ENCODE results near the gene TSHB.
"Not testable (repeated sequence)": the region's sequence is repeated elsewhere in the genome, so short reads cannot be mapped to it uniquely, and the experiment has no call there.

TSHB gene

DNA sequence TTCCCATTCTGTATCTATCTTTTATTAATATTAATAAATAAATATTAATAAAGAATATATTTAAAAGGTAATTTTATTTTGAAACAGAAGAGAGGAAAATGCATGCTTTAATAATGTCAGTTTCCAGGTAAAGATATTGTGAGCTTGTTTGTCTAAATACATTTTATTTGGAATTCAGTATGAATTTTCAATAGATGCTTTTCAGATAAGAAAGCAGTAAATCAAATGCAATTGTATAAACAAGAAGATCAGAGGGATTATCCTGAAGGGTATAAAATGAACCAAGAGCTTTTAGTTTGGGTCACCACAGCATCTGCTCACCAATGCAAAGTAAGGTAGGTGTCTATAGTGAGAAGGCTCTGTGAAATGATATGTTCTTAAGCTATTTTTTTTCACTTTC lies at the start of gene TSHB:
Gene TSHB (plus strand): TSS at position 301 of the 400 bp plus-strand sequence. CDS start 3,537 bp downstream, outside the sequence.
- no peak for DNase-seq

DNA sequence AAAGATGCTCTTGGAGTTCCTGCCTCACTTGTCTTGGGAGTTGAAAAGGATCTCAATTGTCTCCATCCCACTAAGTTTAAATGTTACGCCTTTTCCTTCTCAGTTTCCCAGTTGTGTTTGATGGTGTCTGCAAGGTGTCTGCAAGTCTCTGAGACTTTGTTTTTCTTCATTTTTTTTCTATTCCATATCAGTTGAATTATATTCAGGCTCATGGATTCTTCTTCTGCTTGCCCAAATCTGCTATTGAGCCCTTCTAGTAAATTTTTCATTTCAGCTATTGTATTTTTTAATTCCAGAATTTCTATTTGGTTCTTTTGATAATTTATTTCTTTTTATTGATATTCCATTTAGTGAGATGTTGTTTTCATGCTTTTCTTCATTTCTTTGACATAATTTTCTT lies 47.4 kb upstream of the TSHB start:
- no peak for DNase-seq

DNA sequence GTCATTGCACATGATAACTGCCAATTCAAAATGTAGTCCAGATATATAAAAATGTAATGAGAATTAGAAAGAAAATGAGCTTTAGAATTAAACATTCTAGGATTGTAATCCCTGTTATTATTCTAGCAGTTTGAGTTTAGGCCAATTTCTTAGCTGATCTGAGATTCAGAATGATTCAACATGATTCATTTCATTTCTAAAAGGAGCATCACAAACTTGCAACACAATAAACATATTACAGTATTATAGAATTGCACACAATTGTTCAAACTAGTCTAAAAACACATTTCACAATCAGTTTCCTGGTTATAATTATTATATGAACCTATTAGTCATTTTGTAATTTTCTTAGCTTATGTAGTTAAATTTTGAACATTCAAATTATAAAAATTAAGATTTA lies 43.3 kb upstream of the TSHB start:
- DNase-seq: no peak

DNA sequence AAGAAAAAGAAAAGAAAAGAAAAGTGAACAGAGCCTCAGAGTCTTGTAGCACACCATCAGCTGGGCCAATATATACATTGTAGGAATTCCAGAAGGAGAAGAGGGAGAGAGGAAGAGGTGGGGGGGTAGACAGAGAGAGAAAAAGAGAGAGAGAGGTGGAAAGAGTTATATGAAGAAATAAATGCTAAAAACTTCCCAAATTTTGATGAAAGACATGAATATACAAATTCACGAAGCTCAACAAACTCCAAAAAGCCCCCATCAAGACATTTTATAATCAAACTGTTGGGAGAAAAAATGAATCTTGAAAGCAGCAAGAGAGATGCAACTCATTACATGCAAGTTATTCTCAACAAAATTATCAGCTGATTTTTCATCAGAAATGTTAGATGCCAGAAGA lies 41.5 kb upstream of the TSHB start:
- DNase-seq: no peak

DNA sequence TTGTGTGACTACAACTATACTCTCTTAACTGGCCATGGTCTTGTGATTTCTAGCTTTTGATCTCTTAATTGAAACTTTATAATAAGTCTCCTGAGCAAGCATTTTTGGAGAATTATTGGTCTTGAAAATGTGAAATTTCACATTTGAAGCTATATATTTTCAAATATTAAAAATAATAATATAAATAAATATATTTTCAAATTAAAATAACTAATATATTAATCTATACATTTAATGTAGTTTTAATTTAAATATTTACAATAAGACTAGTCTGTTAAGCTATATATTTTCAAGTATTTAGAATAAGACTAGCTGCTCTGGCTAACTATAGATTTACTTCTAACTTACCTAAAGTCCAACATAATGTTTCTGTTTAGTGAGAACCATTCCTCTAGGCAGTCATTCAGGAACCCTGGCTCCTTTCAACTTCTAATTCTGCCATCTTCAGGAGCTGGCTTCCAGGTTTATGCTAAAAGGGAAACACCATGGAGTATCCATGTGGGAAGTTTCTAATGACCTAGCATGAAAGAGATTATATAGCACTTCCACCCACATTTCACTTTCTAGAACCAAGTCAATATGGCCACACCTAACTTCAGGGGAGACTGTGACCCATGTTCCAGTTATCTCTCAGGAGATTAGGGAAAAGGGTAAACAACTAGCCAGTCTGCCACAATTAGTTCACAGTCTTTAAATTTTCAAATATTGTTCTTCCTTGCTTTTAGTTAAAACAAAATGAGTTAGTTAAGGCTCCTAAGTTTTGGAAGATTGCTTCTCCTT lies 31.9 kb upstream of the TSHB start:
- DNase-seq: no peak

DNA sequence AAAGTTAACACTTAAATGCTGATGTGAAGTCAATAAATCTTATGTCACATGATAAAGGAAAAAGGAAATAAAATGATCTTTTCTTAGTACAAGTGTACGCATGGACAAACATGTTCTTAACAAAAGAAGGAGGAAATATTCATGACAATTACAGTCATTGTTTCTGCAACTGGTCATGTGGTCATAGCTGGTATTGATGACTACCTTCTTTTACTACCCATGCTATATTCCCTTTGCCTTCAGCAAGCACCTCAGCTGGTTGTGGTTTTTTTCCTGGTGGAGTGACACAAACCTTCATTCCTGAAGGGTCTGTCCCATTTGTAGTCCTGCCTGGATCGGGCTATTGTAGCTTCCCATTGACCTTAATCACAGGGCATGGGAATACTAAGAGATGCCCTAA lies 23.4 kb upstream of the TSHB start:
- no peak for DNase-seq

DNA sequence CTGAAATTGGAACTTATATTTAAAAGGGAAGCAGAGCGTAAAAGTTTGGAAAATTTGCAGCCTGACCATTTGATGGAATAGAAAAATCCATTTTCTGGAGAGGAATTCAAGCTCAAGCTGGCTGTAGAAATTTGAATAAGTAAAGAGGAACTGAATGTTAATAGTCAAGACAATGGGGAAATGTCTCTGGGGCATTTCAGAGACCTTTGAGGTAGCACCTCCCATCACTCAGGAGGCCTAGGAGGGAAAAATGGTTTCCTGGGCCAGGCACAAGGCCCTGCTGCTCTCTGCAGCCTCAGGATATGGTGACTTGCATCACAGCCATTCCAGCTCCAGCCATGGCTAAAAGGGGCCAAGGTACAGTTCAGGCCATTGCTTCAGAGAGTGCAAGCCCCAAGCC lies 17.6 kb upstream of the TSHB start:
- no peak for DNase-seq

DNA sequence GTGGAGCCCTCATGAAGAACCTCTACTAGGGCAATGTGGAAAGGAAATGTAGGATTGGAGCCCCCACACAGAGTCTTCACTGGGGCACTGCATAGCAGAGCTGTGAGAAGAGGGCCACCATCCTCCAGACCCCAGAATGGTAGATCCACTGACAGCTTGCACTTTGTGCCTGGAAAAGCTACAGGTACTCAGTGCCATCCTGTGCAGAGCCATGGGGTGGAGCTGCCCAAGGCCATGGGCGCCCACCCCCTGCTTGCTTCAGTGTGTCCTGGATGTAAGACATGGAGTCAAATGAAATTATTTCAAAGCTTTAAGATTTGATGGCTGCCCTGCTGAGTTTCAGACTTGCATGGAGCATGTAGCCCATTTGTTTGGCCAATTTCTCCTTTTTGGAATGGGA lies 17.2 kb upstream of the TSHB start:
- DNase-seq: no peak

DNA sequence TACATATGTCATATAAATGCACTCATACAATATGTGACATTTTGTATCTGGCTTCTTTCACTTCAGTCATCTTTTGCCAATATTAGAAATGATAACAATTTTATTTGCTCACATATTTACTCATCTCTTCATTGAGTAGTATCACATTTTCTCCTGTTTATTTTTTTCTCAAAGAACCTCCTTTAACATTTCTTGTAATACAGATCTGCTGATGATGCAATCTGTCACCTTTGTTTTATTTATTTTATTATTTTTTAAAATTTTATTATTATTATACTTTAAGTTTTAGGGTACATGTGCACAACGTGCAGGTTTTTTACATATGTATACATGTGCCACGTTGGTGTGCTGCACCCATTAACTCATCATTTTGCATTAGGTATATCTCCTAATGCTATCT lies 15.8 kb upstream of the TSHB start:
- no peak for DNase-seq

DNA sequence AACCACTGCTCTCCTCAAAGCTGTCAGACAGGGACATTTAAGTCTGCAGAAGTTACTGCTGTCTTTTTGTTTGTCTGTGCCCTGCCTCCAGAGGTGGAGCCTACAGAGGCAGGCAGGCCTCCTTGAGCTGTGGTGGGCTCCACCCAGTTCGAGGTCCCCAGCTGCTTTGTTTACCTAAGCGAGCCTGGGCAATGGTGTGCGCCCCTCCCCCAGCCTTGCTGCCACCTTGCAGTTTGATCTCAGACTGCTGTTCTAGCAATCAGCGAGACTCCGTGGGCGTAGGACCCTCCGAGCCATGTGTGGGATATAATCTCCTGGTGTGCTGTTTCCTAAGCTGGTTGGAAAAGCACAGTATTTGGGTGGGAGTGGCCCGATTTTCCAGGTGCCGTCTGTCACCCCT lies 10.1 kb upstream of the TSHB start:
- DNase-seq: not testable (repeated sequence)

DNA sequence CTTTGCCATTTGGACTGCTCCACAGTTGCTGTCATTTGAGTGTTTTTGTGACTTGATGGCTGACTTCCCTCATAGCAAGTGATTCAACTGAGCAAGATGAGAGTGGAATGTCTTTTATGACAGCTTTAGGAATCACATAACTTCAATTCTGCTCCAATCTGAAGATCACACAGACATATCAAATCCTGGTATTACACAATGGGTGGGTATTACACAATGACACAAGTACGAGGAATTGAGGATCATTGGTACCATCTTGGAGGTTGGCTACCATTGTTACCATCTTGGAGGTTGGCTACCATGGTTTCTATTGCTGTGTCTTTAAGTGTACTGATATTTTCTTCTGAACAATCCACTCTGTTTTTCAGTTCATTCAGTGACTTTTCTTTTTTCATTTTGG lies 8.5 kb upstream of the TSHB start:
- no peak for DNase-seq

DNA sequence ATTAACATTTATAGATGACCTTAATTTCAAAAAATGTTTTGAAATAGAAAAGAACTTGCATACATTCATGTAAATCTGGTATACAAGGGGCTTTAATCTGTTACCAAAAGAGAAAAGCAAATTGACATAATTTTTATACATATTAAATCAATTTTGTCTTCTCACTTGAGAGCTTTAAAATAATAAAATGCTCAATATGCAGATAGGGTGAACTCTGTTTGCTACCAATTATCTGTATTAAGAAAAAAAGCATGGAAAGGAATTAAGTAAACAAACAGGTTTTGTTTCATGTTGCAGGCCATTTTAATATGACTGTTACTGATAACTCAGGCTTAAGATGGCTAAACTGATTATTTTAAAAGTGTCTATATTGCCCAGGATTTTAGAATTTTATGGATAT lies 6.0 kb upstream of the TSHB start:
- no peak for DNase-seq

DNA sequence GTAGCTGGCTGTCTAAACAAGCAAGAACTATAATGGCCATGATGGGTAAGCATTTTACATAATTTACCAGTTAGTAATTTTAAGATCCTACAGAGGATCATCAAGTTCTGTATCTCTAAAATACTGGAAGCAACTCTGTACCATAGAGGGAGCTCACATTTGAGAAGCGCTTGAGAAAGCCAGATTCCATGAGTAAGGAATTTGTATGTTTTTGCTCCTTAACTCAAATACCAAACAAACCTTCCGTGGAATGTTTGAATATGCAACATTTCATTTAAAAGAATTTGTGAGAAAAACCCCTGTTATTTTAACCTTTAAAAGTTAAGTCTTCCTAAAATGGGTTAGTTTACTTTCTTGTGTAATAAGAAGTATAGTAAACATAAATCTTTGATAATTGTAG lies 2.0 kb downstream of the TSHB start:
- DNase-seq: no peak

DNA sequence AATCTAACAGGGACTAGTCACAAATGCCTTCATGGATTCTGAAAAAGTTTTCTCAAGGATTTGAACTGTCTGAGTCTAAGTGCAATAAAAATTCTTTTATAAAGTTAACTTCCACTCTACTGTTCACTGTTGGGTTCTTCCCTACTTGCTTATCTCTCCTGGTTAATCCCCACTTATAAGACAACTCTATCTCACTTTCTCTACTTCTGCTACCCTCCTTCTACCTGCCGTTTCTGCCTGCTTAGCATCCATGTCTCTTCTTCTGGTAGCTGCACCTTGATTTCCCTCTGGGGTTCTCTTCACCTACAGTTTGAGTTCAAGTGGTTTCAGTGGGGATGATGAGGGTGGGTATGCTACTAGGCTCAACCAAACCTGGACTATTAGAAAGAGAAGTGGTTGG lies 6.0 kb downstream of the TSHB start:
- DNase-seq: no peak

DNA sequence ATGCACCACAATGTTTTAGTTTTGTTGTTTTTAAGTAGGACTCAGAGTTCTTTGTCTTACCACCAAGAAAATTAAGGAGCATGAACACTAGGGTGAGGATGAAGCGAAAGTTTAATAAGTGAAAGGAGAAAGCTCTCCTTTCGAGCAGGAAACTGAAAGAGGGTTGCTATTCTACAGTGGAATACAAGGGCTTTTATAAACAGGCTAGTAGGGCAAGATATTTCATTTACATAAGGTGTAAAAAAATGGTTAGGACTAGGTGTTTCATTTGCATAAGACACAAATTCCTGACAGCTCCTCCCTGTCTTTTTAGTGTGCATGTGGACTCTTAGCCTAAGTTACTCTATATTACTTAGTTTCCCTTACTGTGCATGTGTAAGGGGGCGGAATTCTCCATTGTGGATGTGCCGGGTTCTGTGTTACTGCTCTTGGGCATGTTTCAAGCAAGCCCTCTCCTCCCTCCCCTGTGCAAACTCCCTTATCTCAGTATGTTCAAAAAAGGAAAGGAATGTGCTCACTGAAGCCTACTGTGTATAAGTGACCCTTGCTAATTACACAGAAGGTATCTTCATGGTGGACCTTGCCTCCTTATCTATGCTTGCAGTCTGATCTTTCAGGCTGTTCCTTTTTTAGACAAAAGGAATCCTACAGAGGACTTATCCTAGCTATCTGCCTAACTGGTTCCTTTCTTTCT lies 7.3 kb downstream of the TSHB start:
- no peak for DNase-seq

DNA sequence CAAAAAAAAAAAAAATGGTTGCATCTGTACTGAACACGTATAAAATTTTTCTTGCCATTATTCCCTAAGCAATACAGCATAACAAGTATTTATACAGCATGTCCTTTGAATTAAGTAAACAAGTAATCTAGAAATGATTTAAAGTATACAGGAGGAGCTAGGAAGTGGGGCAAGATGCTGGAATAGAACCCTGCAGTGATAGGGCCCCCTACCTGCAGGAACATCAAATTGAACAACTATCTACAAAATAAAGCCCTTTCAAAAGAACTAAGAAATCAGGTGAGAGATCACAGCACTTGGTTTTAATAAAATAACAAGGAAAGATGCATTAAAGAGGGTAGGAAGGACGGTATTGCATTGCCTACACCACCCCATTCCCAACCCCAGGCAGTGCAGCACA lies 10.9 kb downstream of the TSHB start:
- DNase-seq: no peak

DNA sequence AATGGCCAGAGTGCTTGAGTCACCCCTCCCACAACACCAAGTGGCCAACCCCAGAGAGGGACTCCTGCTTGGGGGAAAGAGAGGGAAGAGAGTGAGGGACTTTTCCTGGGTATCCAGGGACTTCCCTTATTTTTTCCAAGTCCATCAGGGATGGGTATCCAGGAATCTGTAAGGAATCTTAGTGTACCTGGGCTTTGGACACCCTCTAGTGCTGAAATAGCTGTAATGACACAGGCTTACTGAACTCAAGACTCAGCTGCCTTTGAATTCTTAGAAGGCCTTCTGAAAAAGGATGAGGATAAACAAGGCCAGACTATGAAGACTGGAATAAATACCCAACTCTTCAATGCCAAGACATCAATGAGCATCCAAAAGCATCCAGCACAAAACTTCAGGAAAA lies 12.0 kb downstream of the TSHB start:
- DNase-seq: no peak

DNA sequence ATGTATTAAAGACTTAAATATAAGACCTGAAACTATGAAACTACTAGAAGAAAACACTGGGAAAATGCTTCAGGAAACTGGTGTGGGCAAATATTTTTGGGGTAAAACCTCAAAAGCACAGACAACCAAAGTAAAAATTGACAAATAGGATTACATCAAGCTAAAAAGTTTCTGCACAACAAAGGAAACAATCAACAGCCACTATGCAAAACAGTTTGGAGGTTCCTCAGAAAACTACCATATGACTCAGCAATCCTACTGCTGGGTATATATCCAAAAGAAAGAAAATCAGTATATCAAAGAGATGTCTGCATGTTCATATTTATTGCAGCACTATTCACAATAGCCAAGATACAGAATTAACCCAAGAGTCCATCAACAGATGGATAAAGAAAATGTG lies 17.1 kb downstream of the TSHB start:
- no peak for DNase-seq

DNA sequence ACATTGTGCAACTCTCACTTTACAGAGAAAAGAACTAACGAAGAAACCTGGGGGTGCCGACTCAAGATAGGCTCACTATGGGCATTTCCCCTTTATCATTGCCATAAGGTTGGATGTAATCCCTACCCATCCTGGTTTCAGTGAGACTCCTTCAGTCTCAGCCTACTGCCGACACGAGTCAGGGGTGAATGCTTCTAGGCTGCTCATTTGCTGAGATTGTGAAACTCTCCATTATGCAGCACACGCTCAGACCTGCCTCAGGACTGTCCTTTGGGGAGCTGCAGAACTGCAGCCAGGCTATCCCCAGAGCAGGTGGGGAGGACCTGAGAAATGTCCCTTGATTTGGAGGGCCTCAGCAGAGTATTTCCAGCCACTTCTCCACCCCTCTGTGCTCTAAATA lies 22.2 kb downstream of the TSHB start:
- DNase-seq: no peak

DNA sequence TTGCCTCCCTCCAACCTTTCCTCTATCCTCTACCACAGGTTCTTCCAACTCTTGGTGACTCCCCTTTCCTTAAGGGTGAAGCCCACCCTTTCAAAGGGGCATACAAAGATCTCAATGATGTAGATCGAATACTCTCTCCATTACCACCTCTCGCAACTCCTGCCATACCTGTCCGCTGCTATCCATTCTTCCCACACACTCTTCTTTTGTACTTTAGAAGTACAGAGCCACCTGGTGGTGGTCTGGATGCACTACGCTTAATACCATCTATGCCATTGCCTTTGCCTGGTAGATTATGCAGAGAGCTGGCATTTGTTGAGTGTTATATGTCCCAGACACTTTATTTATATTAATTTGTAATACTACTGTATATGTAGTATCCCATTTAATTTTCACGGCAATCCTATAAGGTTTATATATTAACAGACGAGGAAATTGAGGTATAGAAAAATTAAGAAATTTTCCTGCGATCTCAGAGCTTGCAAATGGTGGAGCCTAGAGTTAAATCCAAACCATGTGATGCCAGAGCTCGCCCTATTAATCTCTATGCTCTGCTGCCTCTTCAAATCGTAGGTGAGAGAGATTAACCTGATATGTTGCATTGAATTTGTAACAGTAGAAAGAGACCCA lies 22.9 kb downstream of the TSHB start:
- peak; percentile 21 for DNase-seq

DNA sequence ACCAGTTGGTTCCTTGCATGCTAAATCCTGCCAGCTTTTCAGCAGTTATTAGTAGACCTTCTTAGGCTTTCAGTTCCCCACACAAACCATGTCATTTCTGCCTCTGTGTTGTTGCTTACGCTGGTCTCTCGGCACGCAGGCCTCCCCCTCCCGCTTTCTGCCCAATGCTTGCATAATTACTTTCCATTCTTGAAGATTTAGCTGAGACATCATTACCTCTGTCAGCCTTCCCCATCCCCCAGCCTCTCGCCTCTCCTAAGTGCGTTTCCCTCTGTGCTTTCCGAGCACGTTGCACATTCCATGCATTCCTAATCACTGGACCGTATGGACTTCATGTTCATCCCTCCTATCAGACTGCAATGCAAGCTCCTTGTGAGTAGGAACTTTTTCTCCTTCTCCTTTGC lies 26.8 kb downstream of the TSHB start:
- DNase-seq: no peak

DNA sequence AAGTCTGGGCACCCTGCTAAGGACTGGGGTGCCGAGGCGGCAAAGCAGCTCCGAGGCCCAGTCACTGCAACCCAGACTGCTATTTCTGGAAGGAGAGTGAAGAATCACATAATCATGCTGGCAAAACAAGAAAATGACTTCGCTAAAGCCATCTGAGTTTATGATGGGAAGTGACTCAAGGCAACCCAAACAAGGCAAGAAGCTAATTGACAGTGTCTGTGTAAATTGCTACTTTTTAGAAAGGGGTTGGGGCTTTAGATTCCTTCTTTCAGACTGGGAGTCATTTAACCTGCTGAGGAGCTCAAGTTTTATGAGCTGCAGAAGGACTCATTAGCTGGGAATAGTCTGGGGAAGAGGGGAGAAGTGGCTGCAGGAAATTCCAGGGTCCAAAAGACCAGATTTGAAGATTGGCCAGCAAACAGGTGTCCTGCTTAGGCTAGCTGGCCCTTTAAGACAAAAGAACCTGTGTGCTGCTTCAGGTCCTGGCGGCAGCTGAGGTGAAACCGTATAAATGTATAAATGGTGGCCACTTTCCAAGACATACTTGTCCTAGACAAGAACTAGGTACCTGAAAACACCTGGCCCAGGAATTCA lies 28.1 kb downstream of the TSHB start:
- DNase-seq: no peak

DNA sequence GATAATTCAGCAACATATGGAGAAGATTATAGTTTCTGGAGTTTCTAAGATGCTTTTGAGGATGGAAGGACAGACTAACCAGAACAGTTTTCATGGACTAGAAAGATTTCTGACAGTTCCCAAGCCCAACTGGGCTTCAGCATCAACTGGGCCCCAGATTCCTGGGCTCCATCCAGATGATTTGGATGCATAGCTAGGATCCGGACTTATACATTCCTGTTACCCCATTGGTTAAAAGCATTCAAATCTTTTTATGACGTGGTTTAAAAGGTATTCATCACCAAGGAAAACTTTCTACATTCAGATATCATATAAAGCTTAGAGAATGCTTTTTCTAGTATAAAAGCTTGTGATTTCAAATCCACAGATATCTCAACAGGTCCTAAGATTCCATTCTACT lies 29.7 kb downstream of the TSHB start:
- DNase-seq: no peak

DNA sequence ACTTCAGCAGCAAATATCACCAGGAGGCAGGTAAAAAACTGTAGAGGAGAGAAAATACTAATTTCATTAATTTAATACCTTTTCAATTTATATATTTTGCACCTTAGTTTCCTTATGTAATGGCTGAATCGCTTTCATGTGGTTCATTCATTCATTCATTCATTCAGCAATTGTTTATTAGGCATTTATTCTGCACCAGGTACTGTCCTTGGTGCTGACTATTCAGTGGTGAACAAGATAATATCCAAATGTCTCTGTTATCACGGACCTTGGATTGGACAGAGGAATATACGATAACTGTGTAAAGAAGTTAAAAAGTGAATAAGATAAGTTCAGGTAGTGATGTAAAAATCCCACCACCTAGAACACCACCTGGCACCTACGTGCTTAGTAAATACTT lies 30.9 kb downstream of the TSHB start:
- DNase-seq: no peak

All from SHP77 treated with DMSO at 0.1 percent for 48 hours (cell line).